ENCODE data around the gene TMEM86A. TPM values are rescaled to one million over a fixed set of nuclear protein-coding genes. Genes with fewer than 3 reads are reported as not detected.

The TMEM86A gene
- total RNA-seq, 2 experiments from 2014 or later, result 0.11 to 0.34 TPM

GRCh38 chr11:18703001-18703763 lies 4.6 kb downstream of the TMEM86A start:
- Mint-ChIP-seq H3K27ac (no peak overlapping the region), H3K4me3 (no peak overlapping the region), H3K36me3 (ENCODE audit: low read depth) (no peaks in the 10 kb centered on the region), H3K27me3 (peaks cover 1% of the 10 kb centered on the region), H3K4me1 (ENCODE audit: low read depth) (peaks cover 26% of the 10 kb centered on the region), H3K9me3 (no peaks in the 10 kb centered on the region)
- TF ChIP-seq, protein P1, sequence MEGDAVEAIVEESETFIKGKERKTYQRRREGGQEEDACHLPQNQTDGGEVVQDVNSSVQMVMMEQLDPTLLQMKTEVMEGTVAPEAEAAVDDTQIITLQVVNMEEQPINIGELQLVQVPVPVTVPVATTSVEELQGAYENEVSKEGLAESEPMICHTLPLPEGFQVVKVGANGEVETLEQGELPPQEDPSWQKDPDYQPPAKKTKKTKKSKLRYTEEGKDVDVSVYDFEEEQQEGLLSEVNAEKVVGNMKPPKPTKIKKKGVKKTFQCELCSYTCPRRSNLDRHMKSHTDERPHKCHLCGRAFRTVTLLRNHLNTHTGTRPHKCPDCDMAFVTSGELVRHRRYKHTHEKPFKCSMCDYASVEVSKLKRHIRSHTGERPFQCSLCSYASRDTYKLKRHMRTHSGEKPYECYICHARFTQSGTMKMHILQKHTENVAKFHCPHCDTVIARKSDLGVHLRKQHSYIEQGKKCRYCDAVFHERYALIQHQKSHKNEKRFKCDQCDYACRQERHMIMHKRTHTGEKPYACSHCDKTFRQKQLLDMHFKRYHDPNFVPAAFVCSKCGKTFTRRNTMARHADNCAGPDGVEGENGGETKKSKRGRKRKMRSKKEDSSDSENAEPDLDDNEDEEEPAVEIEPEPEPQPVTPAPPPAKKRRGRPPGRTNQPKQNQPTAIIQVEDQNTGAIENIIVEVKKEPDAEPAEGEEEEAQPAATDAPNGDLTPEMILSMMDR (IDR thresholded peaks at IDR 0.05), result no peak
- ATAC-seq (no peak), DNase-seq (no peak)
- POLR2A ChIA-PET, result interaction anchor here (0.6 kb wide), 1 partner anchor 70 kb away, joined by 3 read pairs; no protein-coding TSS in a partner anchor
- CTCF ChIA-PET, result interaction anchor here (6.0 kb wide), 1 partner anchor 18 kb away, joined by 51 read pairs; no protein-coding TSS in a partner anchor
- intact Hi-C loops (cut with micrococcal nuclease), result no loop called here

- peaks cover 1% of the 10 kb centered on the region for H3K27me3 Mint-ChIP-seq
- TF ChIP-seq, protein P1 (IDR thresholded peaks at IDR 0.05), result no peak
- DNase-seq (no peak), ATAC-seq (no peak)
- no peak overlapping the region for H3K27ac Mint-ChIP-seq
- ChIA-PET POLR2A (interaction anchor here (1.7 kb wide), 2 partner anchors 9 to 16 kb away, joined by 3 read pairs; no protein-coding TSS in a partner anchor), CTCF (interaction anchor here (1.2 to 6.0 kb wide), 3 partner anchors 9 to 19 kb away, joined by 3 to 51 read pairs (median 5); no protein-coding TSS in a partner anchor)
- H3K36me3 Mint-ChIP-seq (ENCODE audit: low read depth), result no peaks in the 10 kb centered on the region
- peaks cover 23% of the 10 kb centered on the region for H3K4me1 Mint-ChIP-seq (ENCODE audit: low read depth)
- no peak overlapping the region for H3K4me3 Mint-ChIP-seq
- intact Hi-C loops (cut with micrococcal nuclease), result no loop called here
- H3K9me3 Mint-ChIP-seq, result no peaks in the 10 kb centered on the region
These were observed 5.6 kb downstream of the TMEM86A start for GRCh38 chr11:18704045-18704645.

DNA sequence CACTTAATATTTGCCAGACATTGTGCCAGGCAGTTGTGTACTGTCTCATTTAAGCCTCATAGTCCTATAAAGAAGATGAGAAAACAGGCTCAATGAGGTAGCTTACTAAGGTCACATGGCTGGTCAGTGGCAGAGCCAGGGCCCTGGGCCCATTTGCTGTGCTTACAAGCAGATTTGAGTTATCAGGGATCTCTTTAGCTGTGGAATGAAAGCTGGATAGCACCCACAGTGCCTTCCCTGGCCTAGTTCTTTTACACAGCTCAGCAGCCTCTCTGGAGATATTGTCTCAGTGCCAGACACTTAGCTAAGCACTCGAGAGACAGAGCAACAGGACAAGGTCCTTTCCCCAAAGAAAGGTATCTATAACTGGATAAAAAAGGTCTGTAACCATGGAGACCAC lies 6.1 kb downstream of the TMEM86A start:
- Mint-ChIP-seq H3K36me3 (ENCODE audit: low read depth) (no peaks in the 10 kb centered on the region), H3K27me3 (peaks cover 1% of the 10 kb centered on the region), H3K27ac (no peak overlapping the region), H3K9me3 (no peaks in the 10 kb centered on the region), H3K4me1 (ENCODE audit: low read depth) (peaks cover 21% of the 10 kb centered on the region), H3K4me3 (no peak overlapping the region)
- ChIA-PET CTCF (interaction anchor here (1.2 to 6.0 kb wide), 5 partner anchors 8 to 70 kb away, joined by 3 to 51 read pairs (median 4); no protein-coding TSS in a partner anchor), POLR2A (interaction anchor here (0.6 to 1.7 kb wide), 4 partner anchors 8 to 72 kb away, joined by 3 to 4 read pairs (median 3); no protein-coding TSS in a partner anchor)
- ATAC-seq (no peak), DNase-seq (no peak)
- intact Hi-C loops (cut with micrococcal nuclease), result no loop called here
- TF ChIP-seq, protein P1 (IDR thresholded peaks at IDR 0.05), result no peak

GRCh38 chr11:18705651-18706281 lies 7.2 kb downstream of the TMEM86A start:
- no peaks in the 10 kb centered on the region for H3K36me3 Mint-ChIP-seq (ENCODE audit: low read depth)
- H3K9me3 Mint-ChIP-seq, result no peaks in the 10 kb centered on the region
- no peak overlapping the region for H3K27ac Mint-ChIP-seq
- peaks cover 1% of the 10 kb centered on the region for H3K27me3 Mint-ChIP-seq
- intact Hi-C loops (cut with micrococcal nuclease), result no loop called here
- peak overlapping the region; percentile 49 for H3K4me3 Mint-ChIP-seq
- DNase-seq (peak; percentile 27), ATAC-seq (peak; percentile 44)
- CTCF ChIA-PET, result interaction anchor here (0.9 to 6.0 kb wide), 6 partner anchors 9 to 69 kb away, joined by 3 to 51 read pairs (median 4); no protein-coding TSS in a partner anchor
- TF ChIP-seq, protein P1 (IDR thresholded peaks at IDR 0.05), result no peak
- peaks cover 17% of the 10 kb centered on the region for H3K4me1 Mint-ChIP-seq (ENCODE audit: low read depth)
- POLR2A ChIA-PET, result interaction anchor here (0.9 to 1.7 kb wide), 4 partner anchors 9 to 179 kb away, joined by 3 read pairs; partner anchors contain the start of gene TSG101

All from activated CD8-positive, alpha-beta T cell treated with anti-CD3 and anti-CD28 coated beads for 36 hours (primary cell).